ENCODE results near the gene SH3BP1. TPM values are rescaled to one million over a fixed set of nuclear protein-coding genes. Genes with fewer than 3 reads are reported as not detected.

The SH3BP1 gene
- total and polyA plus RNA-seq, 9 of the 15 experiments (the other 6 are each of a cell fraction or from before 2014, with no cell fraction given) = 0.10 to 36.2 (median 10.4) TPM

GRCh38 chr22:37660709-37661045 is 21.2 kb downstream of the SH3BP1 start (continued):
- TF ChIP-seq AFF1 (IDR thresholded peaks at IDR 0.05; ENCODE audit: low read depth in 1 of 2, partially characterized antibody in 2 of 2) (no peak), MCM2 (IDR thresholded peaks at IDR 0.05; ENCODE audit: low read depth) (no peak), VEZF1 (CRISPR knock-in tag; IDR thresholded peaks at IDR 0.05) (no peak), MAX (CRISPR knock-in tag; IDR thresholded peaks at IDR 0.05) (no peak), ZEB2 (IDR thresholded peaks at IDR 0.05) (no peak), GATAD2B (IDR thresholded peaks at IDR 0.05; ENCODE audit: borderline replicate concordance) (no peak), RBM25 (IDR thresholded peaks at IDR 0.05; ENCODE audit: low read depth, low read length, severe bottlenecking) (peak; percentile 75), BCOR (IDR thresholded peaks at IDR 0.05) (peak; percentile 81), ZNF217 (CRISPR knock-in tag; IDR thresholded peaks at IDR 0.05) (no peak), NRF1 (conservative IDR thresholded peaks at IDR 0.05 in 1 of 2, IDR thresholded peaks at IDR 0.05 in 1 of 2) (no peak), LCOR (CRISPR knock-in tag; IDR thresholded peaks at IDR 0.05) (no peak)
